Right renal pelvis (tissue), 4 donors: Measurements from ENCODE around the gene SH3D21. TPM values are rescaled to one million over a fixed set of nuclear protein-coding genes. Genes with fewer than 3 reads are reported as not detected.

ENCODE experiments used
- DNase-seq, 4 donors: peaks; one replicate each; pipeline ENCODE4 v3.0.0-alpha.2; 2013; ENCODE audit warnings: low read depth in 4 of 4, low spot score in 3 of 4, missing footprints in 1 of 4
- polyA plus RNA-seq, 4 donors: library from polyadenylated mRNA; unstranded; fragments of 120-200 nt; gene quantifications; one replicate each; pipeline ENCODE4 v1.2.1, GENCODE V29; 2013; ENCODE audit not compliant: insufficient read length in 4 of 4

SH3D21 gene
- polyA plus RNA-seq, 4 donors = 21.4 to 26.2 (median 25.1) TPM

- DNase-seq = no peak
Measured at GRCh38 chr1:36328088-36328480, 21.9 kb downstream of the SH3D21 start.

GRCh38 chr1:36328713-36329112 lies 22.5 kb downstream of the SH3D21 start:
- no peak for DNase-seq

- DNase-seq = no peak
Measured at GRCh38 chr1:36329817-36330216, 23.6 kb downstream of the SH3D21 start.

DNA sequence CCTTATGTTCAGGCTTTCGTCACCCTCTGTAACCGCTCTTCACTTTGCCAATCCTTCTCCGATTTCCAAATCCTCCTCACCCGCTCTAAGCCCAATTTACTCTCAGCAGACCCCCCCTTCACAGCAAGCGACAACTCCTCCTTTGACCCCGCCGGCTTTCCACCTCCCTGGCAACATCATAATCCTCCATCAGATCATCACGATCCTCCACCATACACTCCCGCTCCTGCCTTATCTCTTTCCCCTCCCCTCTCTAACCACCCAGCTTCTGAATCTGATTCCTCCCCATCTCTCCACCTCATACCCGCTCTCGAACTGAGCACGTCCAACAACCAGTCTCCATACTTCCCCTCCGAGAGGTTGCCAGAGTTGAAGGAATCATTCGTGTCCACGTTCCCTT lies 24.8 kb downstream of the SH3D21 start:
- no peak for DNase-seq

DNA sequence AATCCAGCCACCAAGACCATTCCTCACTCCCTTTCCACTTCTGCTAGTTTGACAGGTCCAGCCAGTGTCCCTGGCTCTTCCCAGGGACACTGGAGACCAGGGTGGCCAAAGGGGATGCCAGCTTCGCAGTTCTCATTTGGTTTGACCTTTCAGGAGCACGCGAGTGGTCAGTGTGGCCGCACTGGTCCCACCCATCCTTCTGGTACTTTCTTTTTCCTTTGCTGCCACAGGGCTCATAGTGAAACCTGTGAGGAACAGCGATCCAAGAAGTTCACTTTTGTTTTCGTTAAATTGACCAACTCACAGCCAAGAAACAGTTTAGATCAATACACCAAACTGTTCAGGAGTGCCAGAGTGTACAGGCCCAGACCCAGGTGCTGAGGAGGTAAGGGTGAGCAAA lies 31.7 kb downstream of the SH3D21 start:
- DNase-seq = no peak

DNA sequence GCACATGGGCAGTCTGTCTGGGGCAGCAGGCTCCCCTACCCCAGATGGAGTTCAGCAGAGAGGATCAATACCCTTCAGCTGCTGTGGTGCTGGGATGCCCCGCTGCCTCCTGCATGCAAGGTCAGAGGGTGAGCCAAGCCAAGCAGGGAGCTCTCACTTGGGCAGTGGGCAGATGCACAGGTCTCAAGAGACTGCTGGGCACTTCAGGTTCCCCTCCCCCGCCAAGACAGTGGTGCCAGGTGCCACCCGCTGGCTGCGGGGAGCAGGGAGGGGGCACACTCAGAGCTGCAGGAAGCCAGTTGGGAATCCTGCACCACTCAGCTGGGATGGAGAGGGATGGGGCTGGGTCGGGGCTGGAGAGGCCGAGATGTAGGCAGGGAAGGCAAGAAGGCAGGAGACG lies 33.0 kb downstream of the SH3D21 start:
- no peak for DNase-seq

- no peak for DNase-seq
Measured at GRCh38 chr1:36339615-36340014, 33.4 kb downstream of the SH3D21 start.

GRCh38 chr1:36341626-36342320 lies 35.6 kb downstream of the SH3D21 start:
- DNase-seq = no peak

DNA sequence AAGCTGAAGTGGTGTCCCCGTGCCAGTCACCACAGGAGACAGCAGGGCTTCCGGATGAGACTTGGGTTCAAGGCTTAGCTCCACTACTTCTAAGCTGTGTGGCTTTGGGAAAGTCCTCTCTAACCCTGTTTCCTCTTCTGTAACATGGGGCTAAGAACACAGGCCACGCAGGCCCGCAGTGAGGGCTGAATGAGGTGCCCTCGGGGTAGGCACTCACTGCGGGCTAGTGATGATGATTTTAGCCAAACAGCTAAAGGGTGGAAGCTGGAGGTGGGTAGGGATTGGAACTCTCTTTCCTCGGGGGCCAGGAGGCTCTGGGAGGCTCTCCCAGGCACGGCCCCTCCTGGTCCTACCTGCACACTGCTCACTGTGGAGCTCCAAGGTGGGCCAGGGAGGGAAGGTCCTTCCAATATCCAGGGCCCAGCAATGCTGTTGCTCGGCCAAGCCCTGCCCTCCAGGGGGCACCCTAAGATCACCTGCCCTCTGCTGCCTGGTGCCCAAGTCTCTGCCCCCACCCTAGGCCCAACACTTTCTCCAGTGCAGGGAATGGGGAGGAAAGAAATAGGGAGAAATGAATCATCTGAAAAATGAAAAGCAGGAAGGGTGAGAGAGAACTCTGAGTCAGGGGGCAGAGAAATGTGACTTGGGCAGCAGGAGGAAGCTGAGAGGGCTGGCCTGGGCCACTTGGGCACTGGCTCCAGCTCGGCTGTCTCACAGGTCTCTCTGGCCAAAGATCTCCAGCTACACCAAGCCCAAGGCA lies 36.4 kb downstream of the SH3D21 start:
- DNase-seq = no peak

- DNase-seq = no peak
Measured at GRCh38 chr1:36343651-36344394, 37.7 kb downstream of the SH3D21 start.

DNA sequence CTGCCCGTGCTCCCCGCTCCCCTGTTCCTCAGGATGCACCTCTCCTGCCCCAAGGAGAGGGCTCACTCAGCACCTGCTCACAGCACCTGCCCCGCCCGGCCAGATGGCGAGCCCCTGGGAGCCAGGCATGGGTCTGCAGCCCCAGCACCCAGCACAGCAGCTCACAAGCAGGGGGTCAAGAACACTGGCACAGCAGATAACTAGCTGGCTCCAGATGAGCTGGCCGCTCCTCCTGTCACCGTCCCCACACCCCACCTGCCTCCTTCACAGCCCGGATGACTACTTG lies 38.2 kb downstream of the SH3D21 start:
- no peak for DNase-seq

- no peak for DNase-seq
Measured at GRCh38 chr1:36345353-36345752, 39.2 kb downstream of the SH3D21 start.

GRCh38 chr1:36346741-36347370 lies 40.7 kb downstream of the SH3D21 start:
- no peak for DNase-seq

- DNase-seq = no peak
Measured at GRCh38 chr1:36349241-36349671, 43.1 kb downstream of the SH3D21 start.

DNA sequence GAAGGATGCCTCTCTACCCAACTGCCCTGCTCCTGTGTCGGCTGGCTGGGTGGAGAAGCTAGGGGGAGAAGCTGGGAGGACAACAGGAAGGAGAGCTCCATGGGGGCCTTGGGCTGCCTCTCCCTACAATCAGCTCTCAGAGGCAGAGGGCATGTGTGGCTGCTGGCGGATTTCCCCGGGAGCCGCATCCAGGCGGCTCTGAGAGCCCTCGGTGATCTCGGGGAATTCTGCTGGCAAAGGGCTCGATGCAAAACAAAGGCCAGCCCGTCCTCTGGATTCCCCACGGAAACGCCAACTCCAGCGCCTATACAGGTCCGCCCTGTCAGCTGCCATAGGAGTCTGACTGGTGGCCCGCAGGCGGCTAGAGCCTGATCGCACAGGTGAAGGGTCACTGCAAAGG lies 43.7 kb downstream of the SH3D21 start:
- DNase-seq = no peak

- no peak for DNase-seq
Measured at GRCh38 chr1:36350659-36351226, 44.6 kb downstream of the SH3D21 start.

DNA sequence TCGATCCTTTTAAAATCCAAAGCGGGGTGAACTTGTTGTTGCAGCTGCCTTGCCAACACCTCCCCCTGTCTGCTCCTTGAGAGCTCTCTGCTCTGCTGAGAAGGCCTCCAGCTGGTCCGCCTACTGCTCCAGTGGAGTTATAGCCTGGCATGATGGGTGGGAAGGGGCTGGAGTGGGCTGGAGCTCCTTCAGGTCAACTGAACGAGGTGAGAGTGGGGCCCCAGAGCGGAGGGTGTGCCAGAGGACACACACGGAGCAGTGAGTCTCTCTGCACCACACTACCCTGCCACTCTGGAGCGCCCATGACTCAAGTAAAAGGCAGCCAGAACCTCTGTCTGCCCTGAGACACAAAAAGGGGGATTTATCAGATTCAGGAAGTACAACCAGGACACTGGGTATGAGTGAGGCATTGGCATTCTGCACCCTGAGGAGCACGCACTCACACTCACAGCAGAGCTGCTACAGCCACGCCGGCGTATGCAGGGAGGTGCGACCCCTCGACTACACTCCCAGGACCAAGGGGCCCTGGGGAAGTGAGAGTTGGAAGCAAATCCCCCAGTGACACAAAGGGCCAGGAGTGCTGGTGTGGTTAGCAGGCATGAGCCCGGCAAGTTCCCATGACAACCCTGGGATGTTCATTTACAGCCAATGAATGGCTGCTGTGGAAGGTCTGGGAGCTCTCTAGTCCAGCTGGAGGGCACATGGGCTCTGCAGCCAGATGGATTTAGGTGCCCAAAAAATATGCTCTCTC lies 45.2 kb downstream of the SH3D21 start:
- DNase-seq = no peak

DNA sequence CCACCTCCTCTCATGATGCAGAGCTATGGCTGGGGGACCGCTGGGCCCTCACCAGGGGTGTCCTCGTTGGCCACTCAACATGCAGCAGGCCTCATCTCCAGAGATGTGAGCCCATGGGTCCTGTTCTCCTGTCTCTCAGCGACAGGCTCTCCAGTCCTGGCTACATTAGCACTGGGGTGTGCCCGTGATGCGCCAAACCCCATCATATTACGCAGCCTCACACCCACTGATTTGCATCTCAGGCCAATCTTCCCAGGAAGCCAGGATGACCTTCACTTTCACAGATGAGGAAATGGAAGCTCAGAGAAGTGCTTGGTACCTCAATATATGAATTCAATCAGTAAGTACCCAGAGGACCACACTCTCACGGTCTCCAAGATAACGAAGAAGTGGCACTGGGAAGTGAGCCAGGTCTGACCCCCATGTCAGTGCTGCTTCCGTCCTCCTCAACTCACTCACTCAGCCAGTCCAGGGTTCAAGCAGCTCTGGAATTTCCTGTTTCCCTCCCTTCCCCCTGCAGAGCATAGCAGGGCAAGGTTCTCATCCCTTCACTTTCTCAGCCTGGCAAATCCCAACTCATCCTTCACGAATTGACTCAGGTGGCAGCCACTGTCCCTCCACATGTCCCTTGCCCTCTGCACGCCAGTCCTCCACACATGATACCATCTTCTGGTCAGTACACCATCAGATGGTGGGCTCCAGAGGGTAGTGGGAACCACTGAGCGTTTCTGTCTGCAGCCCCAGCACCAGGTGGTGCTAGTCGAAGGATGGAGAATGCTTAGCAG lies 46.1 kb downstream of the SH3D21 start:
- DNase-seq = no peak
